MG63 (cell line): ENCODE data around the gene CT47C1. TPM values are rescaled to one million over a fixed set of nuclear protein-coding genes. Genes with fewer than 3 reads are reported as not detected.

ENCODE experiments used
- DNase-seq: peaks from one replicate; pipeline ENCODE4 v3.0.0-alpha.2; 2020
- H3K27me3 ChIP-seq: fragments of 250-450 bp; sonication (Bioruptor Pico); 2 replicates; pipeline ENCODE4 v1.5.1; 2020; ENCODE audit warnings: mild to moderate bottlenecking, moderate library complexity
- H3K36me3 ChIP-seq: fragments of 250-450 bp; sonication (Bioruptor Pico); 2 replicates; pipeline ENCODE4 v1.5.1; 2020; ENCODE audit warnings: mild to moderate bottlenecking, moderate library complexity
- H3K4me3 ChIP-seq: fragments of 250-450 bp; sonication (Bioruptor Pico); 2 replicates; pipeline ENCODE4 v1.5.1; 2020; ENCODE audit warnings: mild to moderate bottlenecking, moderate library complexity
- H3K9me3 ChIP-seq: fragments of 250-450 bp; sonication (Bioruptor Pico); 2 replicates; pipeline ENCODE4 v1.5.1; 2020; ENCODE audit warnings: mild to moderate bottlenecking, moderate library complexity
- total RNA-seq: library from RNA; depleted of rRNA; stranded (reverse); fragments of >200 nt; shearing (Covaris generic); gene quantifications from 2 replicates; pipeline ENCODE4 v1.2.3, GENCODE V29; 2014; ENCODE audit warnings: low replicate concordance; rRNA removed

CT47C1 gene
- total RNA-seq, 1 experiment from 2014 or later = not detected

DNA sequence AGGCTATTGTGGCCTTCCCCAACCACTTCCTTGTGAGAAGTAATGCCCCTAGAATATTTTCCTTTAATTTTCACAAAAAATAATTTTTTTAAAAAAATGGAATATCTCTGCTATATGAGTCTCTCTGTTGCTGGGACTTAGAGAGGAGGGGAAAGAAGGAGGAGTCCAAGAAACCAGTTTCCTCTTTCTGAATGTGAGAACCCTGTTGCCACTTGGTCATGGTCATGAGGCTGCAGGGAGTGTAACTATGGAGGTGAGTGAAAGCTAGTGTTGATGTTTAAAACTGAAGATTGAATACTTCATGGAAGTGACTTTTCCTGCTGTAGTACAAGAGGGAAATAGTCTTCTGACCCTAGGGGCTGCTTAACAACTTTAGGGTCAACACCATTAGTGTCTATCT is 34.4 kb downstream of the CT47C1 start:
- DNase-seq = no peak
- no peaks in the 10 kb centered on the region for H3K36me3 ChIP-seq
- H3K9me3 ChIP-seq = no peaks in the 10 kb centered on the region
- H3K27me3 ChIP-seq = no peaks in the 10 kb centered on the region
- H3K4me3 ChIP-seq = no peak overlapping the region

DNA sequence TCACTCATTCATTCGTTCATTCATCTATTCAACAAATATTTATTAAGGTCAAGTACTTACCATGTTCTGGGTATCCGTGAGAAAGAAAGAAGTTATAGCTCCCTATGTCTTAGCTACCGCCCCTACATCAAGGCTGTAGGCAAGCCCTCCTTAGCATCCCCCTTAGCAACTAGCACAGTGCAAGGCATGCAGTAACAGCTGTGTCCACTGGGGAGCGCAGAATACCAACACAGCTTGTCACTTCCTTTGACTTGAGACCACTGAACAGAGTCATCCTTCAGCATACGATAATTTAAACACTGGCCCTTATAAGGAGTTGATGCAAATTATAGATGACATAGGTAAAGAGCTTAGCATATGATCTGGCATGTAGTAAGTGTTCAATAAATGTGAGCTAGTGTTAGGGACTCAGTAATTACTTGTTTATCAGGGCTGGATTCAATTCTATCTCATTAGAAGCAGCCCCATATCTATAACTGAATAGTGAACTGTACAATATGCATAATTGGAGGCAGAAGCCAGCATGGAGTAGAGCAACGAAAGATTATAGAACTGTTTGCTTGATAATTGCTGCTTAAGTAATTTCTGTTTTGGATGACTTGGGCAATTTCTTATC is 46.1 kb downstream of the CT47C1 start:
- no peaks in the 10 kb centered on the region for H3K36me3 ChIP-seq
- H3K9me3 ChIP-seq = no peaks in the 10 kb centered on the region
- DNase-seq = peak; percentile 28
- H3K27me3 ChIP-seq = no peaks in the 10 kb centered on the region
- H3K4me3 ChIP-seq = no peak overlapping the region

DNA sequence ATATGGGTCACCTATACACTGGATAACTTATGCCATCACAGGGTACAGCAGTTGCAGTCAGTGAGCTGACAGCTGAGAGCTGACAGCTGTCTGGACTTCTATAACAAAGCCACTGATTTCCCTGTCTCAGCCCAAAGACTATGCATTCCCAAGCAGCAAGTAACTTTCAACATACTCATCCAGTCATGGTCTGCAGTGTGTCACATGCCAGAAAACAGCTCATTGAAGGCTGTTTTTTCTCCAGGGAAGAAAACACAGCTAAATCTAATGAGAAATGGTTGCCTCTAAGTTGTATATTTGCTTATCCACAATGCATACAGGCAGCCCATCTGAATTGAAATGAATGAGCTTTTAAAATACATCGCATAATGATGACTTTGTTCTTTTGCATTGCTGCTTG is 48.5 kb downstream of the CT47C1 start:
- DNase-seq = peak; percentile 8

More for the DNA sequence above, 48.5 kb downstream of the CT47C1 start:
- Histone ChIP-seq H3K4me3 (no peak overlapping the region), H3K36me3 (no peaks in the 10 kb centered on the region), H3K9me3 (no peaks in the 10 kb centered on the region), H3K27me3 (no peaks in the 10 kb centered on the region)

Other genes with a start within 250 kb of the CT47C1 start
- gene ZCCHC12, start 249.2 kb upstream of the CT47C1 start, total RNA-seq = not detected in 2 replicates
- gene LONRF3, start 98.4 kb upstream of the CT47C1 start, total RNA-seq = not detected in 2 replicates
- not detected in 2 replicates for gene KIAA1210, start 54.8 kb downstream of the CT47C1 start, total RNA-seq
- gene PGRMC1, start 163.3 kb downstream of the CT47C1 start, total RNA-seq = 120 and 147 TPM in 2 replicates